Raji (cell line): Measurements from ENCODE around the gene BICDL1.

Experiments
- POLR2A ChIP-seq: IDR thresholded peaks from 2 replicates; pipeline ENCODE4 v1.6.1; 2011; ENCODE audit warnings: low read depth, low read length, control low read depth; ENCODE audit not compliant: insufficient read depth

The BICDL1 gene

DNA sequence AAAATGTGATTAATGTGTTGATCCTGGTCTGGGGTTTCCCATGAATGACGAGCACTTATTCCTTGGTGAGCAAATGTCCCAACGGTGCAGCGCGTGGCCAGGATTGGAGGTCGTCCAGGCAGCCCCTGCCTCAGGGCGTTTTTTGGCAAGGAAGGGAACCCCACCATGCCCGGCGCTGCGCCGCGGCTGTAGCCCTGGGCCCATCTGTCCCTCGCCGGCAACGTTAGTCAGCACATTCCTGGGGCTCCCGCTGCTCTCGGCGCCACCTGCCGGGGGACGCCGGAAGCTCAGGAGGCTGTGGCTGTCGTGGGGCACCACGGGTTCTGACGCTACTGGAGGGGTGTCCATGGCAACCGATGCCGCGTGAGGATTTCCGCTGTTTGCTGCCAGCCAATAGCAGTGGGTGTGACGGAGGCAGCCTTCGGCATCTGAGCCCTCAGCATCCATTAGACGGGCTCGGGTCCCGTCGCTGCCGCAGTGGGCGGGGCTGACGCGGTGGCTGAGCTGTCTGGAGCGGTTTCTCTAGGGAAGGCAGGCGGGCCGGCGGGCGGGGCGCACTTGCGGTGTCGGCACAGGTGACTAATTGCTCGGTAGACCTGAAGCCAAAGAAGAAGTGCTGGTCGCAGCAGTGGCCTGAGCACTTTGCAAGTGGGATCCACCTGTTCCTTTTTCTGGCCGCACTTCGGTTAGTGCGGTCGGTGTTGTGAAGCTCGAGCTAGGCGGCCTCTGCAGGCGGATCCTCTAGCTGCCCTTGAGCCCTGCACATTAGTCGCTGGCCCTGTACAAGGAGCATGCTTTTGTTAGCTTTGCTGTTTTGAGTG is 98.0 kb downstream of the BICDL1 start:
- peak; percentile 54 for TF ChIP-seq POLR2A

- TF ChIP-seq POLR2A = no peak
These were observed 100.1 kb downstream of the BICDL1 start for GRCh38 chr12:120089105-120089504.

DNA sequence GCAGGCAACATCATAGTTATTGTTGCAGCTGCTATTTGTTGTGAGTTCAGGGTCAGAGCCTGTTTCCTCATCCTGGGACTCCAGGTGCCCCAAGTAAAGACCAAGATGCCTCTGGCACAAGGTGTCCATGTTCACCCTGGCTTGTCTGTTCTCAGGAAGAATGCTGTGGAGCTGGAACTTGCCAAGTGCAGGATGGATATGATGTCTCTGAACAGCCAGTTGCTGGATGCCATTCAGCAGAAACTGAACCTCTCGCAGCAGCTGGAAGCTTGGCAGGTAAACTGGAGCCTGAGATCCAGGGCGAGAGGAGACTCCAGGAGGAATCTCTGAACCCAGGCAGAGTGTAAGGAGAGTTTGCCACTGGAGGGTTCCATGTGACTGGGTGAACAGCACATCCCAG is 100.8 kb downstream of the BICDL1 start:
- no peak for TF ChIP-seq POLR2A

GRCh38 chr12:120090206-120090605 is 101.2 kb downstream of the BICDL1 start:
- no peak for TF ChIP-seq POLR2A

DNA sequence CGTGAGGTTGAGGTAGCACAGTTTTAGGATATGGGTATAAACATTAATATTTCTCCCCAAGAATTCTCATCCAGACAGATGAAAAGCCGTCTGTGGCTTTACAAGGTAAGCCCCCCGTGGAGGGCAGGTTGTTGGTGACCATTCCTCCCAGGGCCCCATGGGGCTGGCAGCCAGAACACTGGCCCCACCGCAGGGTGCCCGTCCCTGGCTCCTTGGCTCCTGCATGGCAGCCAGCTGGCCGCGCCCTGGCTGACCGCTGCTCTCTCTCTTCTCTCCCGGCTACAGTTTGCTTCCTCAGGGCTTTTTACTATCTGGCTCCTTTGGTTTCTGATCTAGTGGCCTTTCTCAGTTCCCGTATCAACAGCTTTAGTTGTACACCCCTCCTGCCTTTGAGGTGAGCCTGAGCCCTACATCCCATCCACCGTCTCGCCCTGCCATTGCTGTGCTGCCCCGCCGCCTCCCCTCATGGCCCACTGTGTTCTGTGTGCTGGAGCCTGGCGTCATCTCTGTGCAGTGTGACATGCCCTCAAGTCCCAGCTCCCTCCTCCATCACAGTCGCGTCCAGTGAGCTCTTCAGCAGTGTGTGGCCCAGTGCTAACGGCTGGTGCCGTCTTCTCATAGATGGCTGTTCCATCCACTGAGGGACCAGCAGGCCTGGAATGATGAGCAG is 101.7 kb downstream of the BICDL1 start:
- TF ChIP-seq POLR2A = no peak

- TF ChIP-seq POLR2A = no peak
These were observed 102.5 kb downstream of the BICDL1 start for GRCh38 chr12:120091371-120092090.

DNA sequence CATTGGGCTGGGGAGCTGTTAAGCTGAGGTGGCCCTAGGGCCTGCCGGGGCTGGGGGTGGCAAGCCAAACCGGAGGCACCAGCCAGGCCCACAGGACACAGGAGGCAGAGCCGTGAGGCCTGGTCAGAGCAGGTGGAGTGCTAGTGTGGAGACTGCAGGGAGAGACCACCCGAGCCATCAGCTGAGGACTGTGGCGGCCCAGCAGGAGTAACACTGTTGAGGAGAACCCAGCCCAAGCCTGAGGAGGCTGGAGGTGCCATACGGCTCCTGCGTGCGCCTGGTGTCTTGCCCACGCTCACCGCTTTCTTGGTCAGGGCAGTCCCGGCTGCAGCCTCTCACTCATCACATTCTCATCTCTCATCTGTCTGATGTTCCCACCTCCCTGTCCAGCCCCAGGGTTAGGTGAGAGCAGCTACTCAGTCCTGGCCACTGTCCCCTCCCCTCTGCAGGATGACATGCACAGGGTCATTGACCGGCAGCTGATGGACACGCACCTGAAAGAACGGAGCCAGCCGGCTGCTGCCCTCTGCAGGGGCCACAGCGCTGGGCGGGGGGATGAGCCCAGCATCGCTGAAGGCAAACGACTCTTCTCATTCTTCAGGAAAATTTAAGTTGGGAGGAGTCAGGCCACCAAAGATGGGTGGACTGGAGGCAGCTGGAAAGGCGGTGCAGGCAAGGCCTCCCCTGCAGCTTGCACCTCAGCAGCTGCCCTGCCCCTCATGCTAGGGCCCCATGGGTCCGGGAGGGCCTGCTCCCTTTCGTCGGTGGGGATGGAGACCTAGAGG is 103.7 kb downstream of the BICDL1 start:
- TF ChIP-seq POLR2A = no peak

DNA sequence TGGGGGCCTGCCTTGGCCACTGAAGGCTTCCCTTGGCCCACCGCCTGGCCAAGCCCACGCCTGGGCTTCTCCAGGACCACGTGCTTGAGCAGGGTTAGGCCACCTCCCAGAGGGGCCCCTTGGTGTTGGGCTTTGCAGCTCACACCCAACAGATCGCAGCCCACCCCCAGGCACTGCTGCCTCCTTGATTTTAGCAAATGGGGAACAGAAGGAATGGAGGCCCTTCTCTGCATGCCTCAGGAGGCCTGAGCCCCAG is 104.2 kb downstream of the BICDL1 start:
- TF ChIP-seq POLR2A = no peak

GRCh38 chr12:120093592-120094355 is 104.7 kb downstream of the BICDL1 start:
- no peak for TF ChIP-seq POLR2A

DNA sequence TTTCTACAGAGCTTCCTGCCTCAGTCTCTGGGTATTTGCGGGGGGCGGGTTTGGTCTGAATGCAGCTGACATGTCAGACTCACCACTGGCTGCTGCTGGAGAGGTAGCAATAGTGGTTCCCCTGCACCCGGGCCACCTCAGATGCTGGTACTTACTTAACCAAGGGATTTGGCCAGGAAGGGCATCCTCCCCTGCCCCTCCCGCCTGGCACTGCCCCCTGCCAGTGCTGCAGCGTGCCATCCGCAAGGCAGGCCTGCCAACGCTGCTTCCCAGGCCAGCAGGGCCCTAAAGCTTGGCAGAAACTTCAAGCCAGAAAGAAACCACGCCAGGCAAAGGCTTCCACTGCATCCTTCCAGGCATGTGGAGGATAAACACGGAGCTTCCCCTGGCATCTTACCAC is 105.4 kb downstream of the BICDL1 start:
- no peak for TF ChIP-seq POLR2A

DNA sequence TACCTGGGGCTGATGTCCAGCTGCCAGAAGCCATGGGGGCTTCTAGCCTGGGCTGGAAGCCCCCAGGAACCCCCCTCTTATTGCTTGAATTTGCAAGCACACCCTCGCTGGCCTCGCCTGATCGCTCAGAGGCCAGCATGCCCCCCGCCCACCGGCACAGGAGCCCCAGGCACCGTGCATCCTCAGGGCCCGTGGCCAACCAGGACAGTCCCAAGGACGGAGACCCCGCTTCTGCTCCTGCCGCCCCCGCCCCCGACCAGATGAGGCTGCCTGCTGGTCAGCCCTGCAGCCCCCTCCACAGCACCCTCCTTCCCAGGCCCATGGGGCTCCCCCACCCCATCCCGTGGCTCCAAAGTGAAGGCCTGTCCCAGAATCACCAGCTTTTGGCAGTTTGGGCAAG is 106.3 kb downstream of the BICDL1 start:
- TF ChIP-seq POLR2A = no peak

DNA sequence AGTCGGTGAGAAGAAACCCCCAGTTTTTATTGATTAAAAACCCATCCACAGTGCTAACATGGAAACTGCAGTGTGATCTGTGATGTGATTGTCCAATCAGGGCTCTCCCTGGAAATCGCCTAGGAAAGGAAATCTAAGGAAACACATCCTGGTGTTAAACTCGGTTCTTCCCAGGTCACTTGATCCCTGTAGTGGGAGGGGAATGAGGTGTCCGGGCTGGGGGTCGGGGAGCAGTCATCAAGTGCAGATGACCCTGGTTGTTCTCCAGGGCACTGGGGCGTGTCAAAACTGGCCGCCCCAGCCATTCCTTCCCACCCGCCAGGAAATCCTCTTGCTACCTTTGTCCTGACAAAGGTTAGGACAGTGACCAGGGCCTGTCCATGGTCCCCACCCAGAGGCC is 106.7 kb downstream of the BICDL1 start:
- TF ChIP-seq POLR2A = no peak

DNA sequence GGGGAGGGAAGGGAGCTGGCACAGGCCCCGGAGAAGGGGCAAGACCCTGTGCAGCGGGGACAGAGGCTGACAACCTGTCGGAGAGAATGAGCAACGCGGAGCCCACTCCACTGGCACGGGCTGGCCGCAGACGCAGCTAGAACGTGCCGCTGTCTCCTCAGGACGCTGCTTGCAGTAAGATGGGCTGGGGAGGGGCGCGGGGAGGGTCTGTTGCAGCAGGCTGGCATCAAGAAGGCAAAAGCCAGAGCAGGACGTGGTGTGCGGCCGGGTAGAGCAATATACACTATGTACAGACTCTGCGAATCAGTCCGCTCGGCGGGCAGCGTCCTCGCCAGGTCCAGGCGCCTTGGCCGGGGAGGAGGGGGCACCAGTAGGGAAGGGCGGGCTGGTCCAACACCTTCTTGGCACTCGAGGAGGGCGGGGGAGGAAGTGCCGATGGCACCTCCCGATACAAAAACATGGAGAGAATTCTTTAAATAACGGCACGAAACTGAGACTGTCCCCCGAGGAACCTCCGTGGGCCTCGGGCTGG is 107.7 kb downstream of the BICDL1 start:
- TF ChIP-seq POLR2A = no peak

- no peak for TF ChIP-seq POLR2A
These were observed 109.9 kb downstream of the BICDL1 start for GRCh38 chr12:120098756-120099470.
